Gastroesophageal sphincter (tissue), 4 donors: ENCODE data around the gene FNDC3B. TPM values are rescaled to one million over a fixed set of nuclear protein-coding genes. Genes with fewer than 3 reads are reported as not detected.

ENCODE experiments used
- ATAC-seq: fragments of 150-250 bp; one replicate; pipeline ENCODE4 v1.9.1; 2016; ENCODE audit warnings: mild to moderate bottlenecking, moderate library complexity
- H3K27ac ChIP-seq, 4 donors: fragments of 200-600 bp; sonication (generic) in 3 of 4; 1 replicate in 3 of 4; 2 replicates in 1 of 4; pipeline ENCODE4 v1.5.1; 2016 to 2019
- H3K27me3 ChIP-seq: fragments of 200-600 bp; sonication (generic); one replicate; pipeline ENCODE4 v1.5.1; 2019
- H3K36me3 ChIP-seq, 2 donors: fragments of 200-600 bp; sonication (generic); one replicate each; pipeline ENCODE4 v1.5.1; 2019; ENCODE audit warnings: control low read depth in 1 of 2
- H3K4me1 ChIP-seq, 3 donors: fragments of 200-600 bp; sonication (generic); 1 replicate in 2 of 3; 2 replicates in 1 of 3; pipeline ENCODE4 v1.5.1; 2016 to 2019; ENCODE audit warnings: control low read depth in 2 of 3
- H3K4me3 ChIP-seq, 2 donors: fragments of 200-600 bp; sonication (generic); one replicate each; pipeline ENCODE4 v1.5.1; 2019; ENCODE audit warnings: mild to moderate bottlenecking in 1 of 2, moderate library complexity in 1 of 2
- H3K9me3 ChIP-seq, 3 donors: fragments of 200-600 bp; sonication (generic); one replicate each; pipeline ENCODE4 v1.5.1; 2017 to 2019; ENCODE audit warnings: control low read depth in 2 of 3
- EP300 ChIP-seq: sonication (generic); formaldehyde crosslinking; IDR thresholded peaks from one replicate; pipeline ENCODE4 v1.6.1; 2017; ENCODE audit warnings: antibody characterized with exemption, mild to moderate bottlenecking
- POLR2A ChIP-seq, 2 donors: fragments of 450-650 bp; IDR thresholded peaks; one replicate each; pipeline ENCODE4 v1.6.1; 2017; ENCODE audit warnings: antibody characterized with exemption in 2 of 2, mild to moderate bottlenecking in 2 of 2, moderate library complexity in 1 of 2
- POLR2AphosphoS5 ChIP-seq: sonication (generic); formaldehyde crosslinking; IDR thresholded peaks from one replicate; pipeline ENCODE4 v1.6.1; 2017; ENCODE audit warnings: antibody characterized with exemption
- WGBS, 2 donors: methylation state at CpG; one replicate each; pipeline ENCODE4 v1.1.5; 2018; ENCODE audit warnings: low coverage in 1 of 2; 5-methylcytosine and 5-hydroxymethylcytosine counted together
- total RNA-seq, 4 donors: library from RNA; depleted of rRNA; stranded (reverse); fragments of >200 nt; gene quantifications; one replicate each; pipeline ENCODE4 v1.1.0, GENCODE V29; 2016
- TF ChIP-seq, protein P1 (sequence below), 4 experiments: fragments of 200-600 bp in 2 of 4; fragments of 450-650 bp in 2 of 4; sonication (generic) in 1 of 4; IDR thresholded peaks; one replicate each; pipeline ENCODE4 v1.5.1; 2017 to 2019; ENCODE audit warnings: antibody characterized with exemption in 4 of 4, mild to moderate bottlenecking in 2 of 4, moderate library complexity in 2 of 4

Gene FNDC3B
- total RNA-seq, 4 donors from 2014 or later: 53.1 to 97.2 (median 70.8) TPM

DNA sequence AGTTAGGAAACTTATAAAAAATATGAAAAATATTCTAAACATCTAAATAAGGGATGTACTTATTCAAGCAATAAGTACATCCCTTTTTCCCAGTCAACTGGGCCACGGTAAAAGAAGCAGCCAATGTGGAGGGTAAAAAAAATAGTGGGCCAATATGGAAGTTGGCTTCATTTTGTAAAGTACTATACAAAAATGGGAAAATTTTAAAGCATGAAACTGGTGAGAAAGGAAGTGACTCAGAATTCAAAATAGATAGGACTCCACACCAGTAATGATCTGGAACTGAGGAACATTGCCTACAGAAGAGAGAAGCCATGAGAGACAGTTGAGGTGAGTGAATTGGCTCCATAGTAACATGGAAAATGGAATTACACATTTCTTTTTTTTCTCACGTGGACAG lies 108.9 kb downstream of the FNDC3B start:
- TF ChIP-seq, protein P1, sequence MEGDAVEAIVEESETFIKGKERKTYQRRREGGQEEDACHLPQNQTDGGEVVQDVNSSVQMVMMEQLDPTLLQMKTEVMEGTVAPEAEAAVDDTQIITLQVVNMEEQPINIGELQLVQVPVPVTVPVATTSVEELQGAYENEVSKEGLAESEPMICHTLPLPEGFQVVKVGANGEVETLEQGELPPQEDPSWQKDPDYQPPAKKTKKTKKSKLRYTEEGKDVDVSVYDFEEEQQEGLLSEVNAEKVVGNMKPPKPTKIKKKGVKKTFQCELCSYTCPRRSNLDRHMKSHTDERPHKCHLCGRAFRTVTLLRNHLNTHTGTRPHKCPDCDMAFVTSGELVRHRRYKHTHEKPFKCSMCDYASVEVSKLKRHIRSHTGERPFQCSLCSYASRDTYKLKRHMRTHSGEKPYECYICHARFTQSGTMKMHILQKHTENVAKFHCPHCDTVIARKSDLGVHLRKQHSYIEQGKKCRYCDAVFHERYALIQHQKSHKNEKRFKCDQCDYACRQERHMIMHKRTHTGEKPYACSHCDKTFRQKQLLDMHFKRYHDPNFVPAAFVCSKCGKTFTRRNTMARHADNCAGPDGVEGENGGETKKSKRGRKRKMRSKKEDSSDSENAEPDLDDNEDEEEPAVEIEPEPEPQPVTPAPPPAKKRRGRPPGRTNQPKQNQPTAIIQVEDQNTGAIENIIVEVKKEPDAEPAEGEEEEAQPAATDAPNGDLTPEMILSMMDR (IDR thresholded peaks at IDR 0.05): no peak
- TF ChIP-seq EP300 (no peak), POLR2A (IDR thresholded peaks at IDR 0.05) (no peak), POLR2AphosphoS5 (no peak)
- Histone ChIP-seq H3K4me1 (peaks cover 5 to 36% (median 14%) of the 10 kb centered on the region in 3 donors), H3K36me3 (no peaks in the 10 kb centered on the region), H3K27ac (no peak overlapping the region), H3K9me3 (no peaks in the 10 kb centered on the region), H3K27me3 (no peaks in the 10 kb centered on the region), H3K4me3 (no peak overlapping the region)
- ATAC-seq: no peak
- WGBS, 2 donors: 66 to 79% methylated on average over 2 of the region's 2 CpGs

DNA sequence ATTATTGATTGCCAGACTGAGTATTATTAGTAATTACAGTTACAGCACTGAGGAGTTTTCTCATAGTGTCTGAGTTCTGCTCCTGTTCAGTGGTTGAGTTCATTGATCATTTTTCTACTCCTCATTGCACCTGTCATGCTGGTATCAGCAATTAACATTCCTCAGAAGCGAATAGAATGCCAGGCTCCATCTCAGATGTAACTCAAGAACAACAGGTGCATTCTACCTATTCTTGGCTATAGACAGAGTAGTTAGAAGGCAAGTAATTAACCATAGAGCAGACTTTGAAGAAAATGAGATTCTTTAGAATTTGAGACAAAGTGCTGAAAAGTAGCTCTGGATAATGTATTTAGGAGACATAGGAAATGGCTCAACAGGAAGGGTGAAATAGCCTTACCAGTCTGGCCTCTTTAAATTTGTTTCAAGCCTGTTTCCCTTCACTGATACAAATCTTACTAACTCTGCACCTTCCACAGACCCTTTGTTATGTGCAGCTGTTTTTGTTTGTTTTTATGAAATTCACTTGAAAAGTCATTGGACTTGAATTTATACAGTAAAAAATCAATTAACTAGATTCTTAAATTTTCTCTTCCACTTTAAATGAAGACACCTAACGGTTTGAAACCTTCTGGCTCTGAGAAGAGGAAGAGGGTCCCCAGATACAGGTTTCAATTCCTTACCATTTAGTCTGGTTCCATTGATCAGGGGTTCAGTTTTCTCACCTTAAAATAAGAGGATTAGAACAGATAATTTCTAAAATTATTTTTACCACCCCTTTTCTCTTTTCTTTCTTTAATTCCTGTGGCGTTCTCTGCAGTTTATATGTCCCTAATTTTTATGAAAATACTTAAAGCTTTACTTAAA lies 109.6 kb downstream of the FNDC3B start:
- Histone ChIP-seq H3K4me3 (no peak overlapping the region), H3K36me3 (no peaks in the 10 kb centered on the region), H3K9me3 (no peaks in the 10 kb centered on the region), H3K27me3 (no peaks in the 10 kb centered on the region), H3K27ac (no peak overlapping the region), H3K4me1 (peaks cover 5 to 43% (median 19%) of the 10 kb centered on the region in 3 donors)
- 84 to 94% methylated on average over 2 to 3 of the region's 3 CpGs for WGBS, 2 donors
- no peak for TF ChIP-seq POLR2AphosphoS5
- no peak for TF ChIP-seq EP300
- TF ChIP-seq, protein P1 (IDR thresholded peaks at IDR 0.05): no peak
- no peak for TF ChIP-seq POLR2A (IDR thresholded peaks at IDR 0.05)
- ATAC-seq: no peak

DNA sequence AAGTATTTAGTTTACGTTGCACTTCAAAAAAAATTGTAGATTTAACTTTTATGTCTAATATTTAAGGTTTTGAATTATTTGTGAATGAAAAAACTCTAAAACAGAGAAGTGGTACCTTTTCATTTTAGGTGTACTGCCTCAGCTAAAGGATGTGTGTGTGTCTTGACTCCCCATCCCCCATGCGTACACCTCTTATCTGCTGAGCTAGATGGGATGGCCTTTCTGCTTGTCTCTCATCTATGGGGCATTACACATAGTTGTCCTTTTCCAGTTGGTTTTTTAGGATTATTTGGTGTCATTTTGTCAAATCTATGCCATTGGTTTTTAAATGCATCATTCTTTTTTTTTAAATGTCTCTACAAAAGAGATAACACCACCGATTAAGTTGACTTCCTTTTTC lies 110.9 kb downstream of the FNDC3B start:
- H3K4me1 ChIP-seq: peaks cover 5 to 51% (median 19%) of the 10 kb centered on the region in 3 donors
- no peak for TF ChIP-seq POLR2AphosphoS5
- no peak for TF ChIP-seq EP300
- no peak for TF ChIP-seq POLR2A (IDR thresholded peaks at IDR 0.05)
- TF ChIP-seq, protein P1 (IDR thresholded peaks at IDR 0.05): no peak
- no peak overlapping the region for H3K27ac ChIP-seq
- no peak overlapping the region for H3K4me3 ChIP-seq
- no peak for ATAC-seq
- 87 to 97% methylated on average over 3 of the region's 3 CpGs for WGBS, 2 donors
- no peaks in the 10 kb centered on the region for H3K36me3 ChIP-seq
- no peaks in the 10 kb centered on the region for H3K27me3 ChIP-seq
- no peaks in the 10 kb centered on the region for H3K9me3 ChIP-seq

DNA sequence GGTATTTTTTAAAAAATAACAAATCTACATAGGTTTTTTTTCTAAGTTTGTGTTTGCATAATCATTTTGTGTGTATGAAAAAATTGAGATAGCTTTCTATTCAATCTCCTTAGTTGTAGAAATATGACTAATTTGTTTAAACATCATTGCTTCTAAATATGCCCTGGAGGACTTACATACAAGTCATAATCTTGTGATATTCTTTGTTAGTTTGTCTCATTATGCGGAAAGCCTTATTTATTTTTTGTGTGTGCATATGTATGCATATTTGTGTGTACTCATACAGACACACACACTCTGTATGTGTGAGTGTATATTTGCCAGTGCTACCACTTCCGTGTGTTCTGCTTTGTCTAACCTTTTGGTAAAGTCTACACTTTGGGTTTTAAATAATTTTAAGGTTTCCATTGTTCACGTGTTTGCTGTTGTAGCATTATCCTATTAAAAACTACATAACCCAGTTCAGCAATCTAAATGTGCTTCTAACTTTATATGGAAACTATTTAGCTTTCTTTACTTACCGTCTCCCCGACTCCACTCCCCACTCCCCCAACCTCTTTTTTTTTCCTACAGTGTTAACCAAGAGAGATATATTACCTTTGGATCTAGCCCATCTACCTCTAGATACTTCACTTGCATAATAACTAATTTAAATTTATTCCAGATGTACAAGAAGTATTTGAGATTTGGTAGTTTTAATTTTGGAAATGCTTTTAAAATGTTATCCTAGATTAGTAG lies 111.7 kb downstream of the FNDC3B start:
- Histone ChIP-seq H3K4me1 (peaks cover 5 to 59% (median 19%) of the 10 kb centered on the region in 3 donors), H3K36me3 (no peaks in the 10 kb centered on the region), H3K27ac (no peak overlapping the region), H3K27me3 (no peaks in the 10 kb centered on the region), H3K9me3 (no peaks in the 10 kb centered on the region), H3K4me3 (no peak overlapping the region)
- WGBS, 2 donors: 63 to 71% methylated on average over 5 of the region's 5 CpGs
- TF ChIP-seq, protein P1 (IDR thresholded peaks at IDR 0.05): no peak
- TF ChIP-seq POLR2AphosphoS5: no peak
- no peak for TF ChIP-seq POLR2A (IDR thresholded peaks at IDR 0.05)
- no peak for TF ChIP-seq EP300
- no peak for ATAC-seq
